Breast epithelium (tissue), 4 donors: ENCODE data around the gene PALM3. TPM values are rescaled to one million over a fixed set of nuclear protein-coding genes. Genes with fewer than 3 reads are reported as not detected.

Experiments used
- DNase-seq, 2 donors: peaks; one replicate each; pipeline ENCODE4 v3.0.0-alpha.2; 2019; ENCODE audit warnings: low spot score in 2 of 2
- H3K27ac ChIP-seq, 2 donors: fragments of 200-600 bp; sonication (generic) in 1 of 2; one replicate each; pipeline ENCODE4 v1.5.1; 2016 to 2019; ENCODE audit warnings: mild to moderate bottlenecking in 1 of 2
- H3K27me3 ChIP-seq, 2 donors: fragments of 200-600 bp; sonication (generic) in 1 of 2; one replicate each; pipeline versions ENCODE4 v1.5.1 to v1.6.0; 2017 to 2019; ENCODE audit warnings: control low read depth in 1 of 2, mild to moderate bottlenecking in 1 of 2
- H3K36me3 ChIP-seq: fragments of 200-600 bp; one replicate; pipeline ENCODE4 v1.5.1; 2019
- H3K4me1 ChIP-seq, 2 donors: fragments of 200-600 bp; sonication (generic); one replicate each; pipeline ENCODE4 v1.5.1; 2016 to 2019; ENCODE audit warnings: control low read depth in 1 of 2
- H3K4me3 ChIP-seq, 3 donors: fragments of 200-600 bp; sonication (generic); 1 replicate in 2 of 3; 2 replicates in 1 of 3; pipeline ENCODE4 v1.5.1; 2016 to 2019; ENCODE audit warnings: mild to moderate bottlenecking in 3 of 3, moderate library complexity in 2 of 3
- H3K9me3 ChIP-seq, 2 donors: fragments of 200-600 bp; sonication (generic) in 1 of 2; one replicate each; pipeline ENCODE4 v1.5.1; 2016 to 2019; ENCODE audit warnings: control low read depth in 1 of 2
- CTCF ChIP-seq, 3 donors: fragments of 450-650 bp; IDR thresholded peaks; one replicate each; pipeline ENCODE4 v1.5.1; 2016 to 2017; ENCODE audit warnings: antibody characterized with exemption in 3 of 3, mild to moderate bottlenecking in 3 of 3, moderate library complexity in 3 of 3
- POLR2A ChIP-seq: fragments of 450-650 bp; IDR thresholded peaks from one replicate; pipeline ENCODE4 v1.6.1; 2016; ENCODE audit warnings: antibody characterized with exemption, mild to moderate bottlenecking, moderate library complexity
- POLR2AphosphoS5 ChIP-seq, 3 donors: sonication (generic); formaldehyde crosslinking; IDR thresholded peaks; one replicate each; pipeline ENCODE4 v1.6.1; 2017; ENCODE audit warnings: antibody characterized with exemption in 3 of 3
- intact Hi-C: fragments of 100-400 bp; cut with DNase I; formaldehyde crosslinking; loops from one replicate; pipeline ENCODE4 v1.15.1; 2023; ENCODE audit warnings: low total_unique reads
- total RNA-seq, 3 donors: library from RNA; depleted of rRNA; stranded (reverse); fragments of >200 nt; gene quantifications; one replicate each; pipeline ENCODE4 v1.1.0, GENCODE V29; 2016

The PALM3 gene
- total RNA-seq, 3 donors from 2014 or later = 2.5 to 3.9 TPM; not detected in 1

GRCh38 chr19:14059652-14060155 lies 2.2 kb downstream of the PALM3 start:
- Histone ChIP-seq H3K36me3 (no peaks in the 10 kb centered on the region), H3K4me3 (no peak overlapping the region), H3K27me3 (no peaks in the 10 kb centered on the region), H3K9me3 (no peaks in the 10 kb centered on the region), H3K4me1 (peaks cover 6 to 9% of the 10 kb centered on the region in 2 donors), H3K27ac (no peak overlapping the region)
- DNase-seq = no peak
- intact Hi-C loops = no loop called here
- TF ChIP-seq CTCF (IDR thresholded peaks at IDR 0.05) = no peak
- TF ChIP-seq POLR2A = no peak
- TF ChIP-seq POLR2AphosphoS5 (IDR thresholded peaks at IDR 0.05) = no peak

GRCh38 chr19:14059093-14059480 lies 2.8 kb downstream of the PALM3 start:
- intact Hi-C loops = no loop called here
- H3K27me3 ChIP-seq = no peaks in the 10 kb centered on the region

GRCh38 chr19:14058182-14059092 lies 3.4 kb downstream of the PALM3 start:
- H3K9me3 ChIP-seq = peaks cover 0 to 3% of the 10 kb centered on the region in 2 donors
- H3K4me1 ChIP-seq = peaks cover 6 to 9% of the 10 kb centered on the region in 2 donors
- H3K4me3 ChIP-seq = peak overlapping the region in 2 of 3 donors; percentile 54 to 70
- TF ChIP-seq CTCF (IDR thresholded peaks at IDR 0.05) (no peak), POLR2AphosphoS5 (IDR thresholded peaks at IDR 0.05) (no peak), POLR2A (no peak)
- H3K27ac ChIP-seq = no peak overlapping the region
- no peaks in the 10 kb centered on the region for H3K27me3 ChIP-seq
- no peak for DNase-seq
- H3K36me3 ChIP-seq = no peaks in the 10 kb centered on the region
- intact Hi-C loops = no loop called here

More at GRCh38 chr19:14059093-14059480, 2.8 kb downstream of the PALM3 start:
- H3K4me1 ChIP-seq = peaks cover 6 to 9% of the 10 kb centered on the region in 2 donors
- TF ChIP-seq POLR2A (no peak), POLR2AphosphoS5 (IDR thresholded peaks at IDR 0.05) (no peak), CTCF (IDR thresholded peaks at IDR 0.05) (peak in 2 of 3 donors; percentile 10 to 46)
- no peak for DNase-seq
- H3K9me3 ChIP-seq = no peaks in the 10 kb centered on the region
- H3K4me3 ChIP-seq = no peak overlapping the region
- H3K27ac ChIP-seq = no peak overlapping the region
- no peaks in the 10 kb centered on the region for H3K36me3 ChIP-seq

- peaks cover 0 to 8% of the 10 kb centered on the region in 2 donors for H3K9me3 ChIP-seq
- H3K36me3 ChIP-seq = no peaks in the 10 kb centered on the region
- peak overlapping the region; percentile 13 to 52 for H3K27ac ChIP-seq
- DNase-seq = no peak
- H3K4me1 ChIP-seq = peaks cover 6 to 8% of the 10 kb centered on the region in 2 donors
- no peak for TF ChIP-seq CTCF (IDR thresholded peaks at IDR 0.05)
- TF ChIP-seq POLR2A = no peak
- intact Hi-C loops = no loop called here
- peak overlapping the region; percentile 24 to 70 (median 54) for H3K4me3 ChIP-seq
- H3K27me3 ChIP-seq = no peaks in the 10 kb centered on the region
Measured at GRCh38 chr19:14056741-14057356, 5.0 kb downstream of the PALM3 start.
